ENCODE data around the gene WDR90. TPM values are rescaled to one million over a fixed set of nuclear protein-coding genes. Genes with fewer than 3 reads are reported as not detected.

WDR90 gene
- total RNA-seq, 4 donors from 2014 or later: 2.9 to 9.8 (median 6.5) TPM

DNA sequence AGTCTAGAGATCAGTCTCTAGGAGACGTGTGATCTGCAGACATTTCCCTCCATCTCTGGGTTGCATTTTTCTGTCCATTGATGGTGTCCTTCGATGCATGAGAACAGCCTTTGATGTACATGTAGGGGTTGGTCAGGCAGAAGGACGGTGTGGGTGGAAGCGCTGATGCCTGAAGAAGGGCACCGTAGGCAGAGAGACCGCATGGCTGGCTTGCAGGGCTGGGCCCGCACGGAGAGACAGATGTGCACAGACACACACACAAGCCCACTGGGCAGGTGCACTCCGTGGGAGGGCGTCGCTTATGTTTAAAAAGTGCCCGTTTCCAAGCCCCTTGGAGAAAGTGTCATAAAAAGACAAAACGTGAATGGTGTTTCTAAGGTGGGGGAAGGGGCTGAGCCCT is 34.0 kb upstream of the WDR90 start:
- Histone ChIP-seq H3K36me3 (no peaks in the 10 kb centered on the region), H3K9me3 (no peaks in the 10 kb centered on the region), H3K4me1 (peaks cover under 1 to 6% of the 10 kb centered on the region in 2 donors), H3K4me3 (no peak overlapping the region), H3K27ac (no peak overlapping the region), H3K27me3 (no peaks in the 10 kb centered on the region)
- DNase-seq (no peak), ATAC-seq (no peak)
- in situ Hi-C loops (cut with MboI; ENCODE audit: low sequenced_read_pairs in 4 of 4) (no loop called here), intact Hi-C loops (cut with DNase I; ENCODE audit: low total_unique reads) (no loop called here)
- no peak for TF ChIP-seq POLR2A (IDR thresholded peaks at IDR 0.05)
- TF ChIP-seq, protein P1, sequence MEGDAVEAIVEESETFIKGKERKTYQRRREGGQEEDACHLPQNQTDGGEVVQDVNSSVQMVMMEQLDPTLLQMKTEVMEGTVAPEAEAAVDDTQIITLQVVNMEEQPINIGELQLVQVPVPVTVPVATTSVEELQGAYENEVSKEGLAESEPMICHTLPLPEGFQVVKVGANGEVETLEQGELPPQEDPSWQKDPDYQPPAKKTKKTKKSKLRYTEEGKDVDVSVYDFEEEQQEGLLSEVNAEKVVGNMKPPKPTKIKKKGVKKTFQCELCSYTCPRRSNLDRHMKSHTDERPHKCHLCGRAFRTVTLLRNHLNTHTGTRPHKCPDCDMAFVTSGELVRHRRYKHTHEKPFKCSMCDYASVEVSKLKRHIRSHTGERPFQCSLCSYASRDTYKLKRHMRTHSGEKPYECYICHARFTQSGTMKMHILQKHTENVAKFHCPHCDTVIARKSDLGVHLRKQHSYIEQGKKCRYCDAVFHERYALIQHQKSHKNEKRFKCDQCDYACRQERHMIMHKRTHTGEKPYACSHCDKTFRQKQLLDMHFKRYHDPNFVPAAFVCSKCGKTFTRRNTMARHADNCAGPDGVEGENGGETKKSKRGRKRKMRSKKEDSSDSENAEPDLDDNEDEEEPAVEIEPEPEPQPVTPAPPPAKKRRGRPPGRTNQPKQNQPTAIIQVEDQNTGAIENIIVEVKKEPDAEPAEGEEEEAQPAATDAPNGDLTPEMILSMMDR (IDR thresholded peaks at IDR 0.05 in 4 of 5, conservative IDR thresholded peaks at IDR 0.05 in 1 of 5): no peak

DNA sequence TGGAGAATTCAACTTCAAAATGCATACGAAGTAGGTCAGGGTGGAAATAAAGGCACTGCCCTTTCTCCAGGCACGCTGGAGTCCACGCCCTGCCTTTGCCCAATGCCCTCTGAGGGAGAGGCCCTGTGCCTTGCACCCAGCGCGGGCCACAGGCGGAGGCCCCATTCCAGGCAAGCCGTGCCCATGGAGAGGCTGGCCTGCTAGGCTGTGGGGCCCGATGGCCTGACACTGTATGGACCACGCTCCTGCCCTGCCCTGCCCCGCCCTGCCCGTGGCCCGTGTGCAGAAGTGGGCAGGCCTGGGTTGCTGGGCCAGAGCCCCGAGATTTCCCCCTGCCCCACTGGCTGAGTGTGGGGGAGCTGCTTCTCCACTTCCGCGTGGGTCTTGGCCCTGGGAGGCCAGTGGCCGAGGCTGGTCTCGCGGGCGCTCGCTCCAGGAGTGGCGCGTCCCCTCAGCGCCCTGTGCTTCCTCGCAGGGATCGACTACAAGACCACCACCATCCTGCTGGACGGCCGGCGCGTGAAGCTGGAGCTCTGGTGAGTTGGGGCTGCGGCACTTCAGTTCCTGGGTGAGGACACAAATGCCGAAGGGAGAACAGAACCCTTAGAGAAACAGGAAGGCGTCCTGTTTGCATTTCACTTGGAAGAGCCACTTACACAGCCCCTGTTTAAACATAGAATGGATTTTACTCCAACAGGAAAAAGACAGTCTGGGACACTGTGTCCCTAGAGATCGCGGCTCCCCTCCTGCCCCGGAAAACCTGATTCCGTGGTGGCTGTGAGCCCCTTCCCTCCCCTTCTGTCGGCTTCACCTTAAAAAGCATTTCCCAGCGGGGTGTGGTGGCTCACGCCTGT is 32.2 kb upstream of the WDR90 start:
- TF ChIP-seq, protein P1 (IDR thresholded peaks at IDR 0.05 in 4 of 5, conservative IDR thresholded peaks at IDR 0.05 in 1 of 5): no peak
- no peak for TF ChIP-seq POLR2A (IDR thresholded peaks at IDR 0.05)
- no peak overlapping the region for H3K4me3 ChIP-seq
- no peaks in the 10 kb centered on the region for H3K9me3 ChIP-seq
- no peaks in the 10 kb centered on the region for H3K27me3 ChIP-seq
- no peak overlapping the region for H3K27ac ChIP-seq
- H3K4me1 ChIP-seq: no peaks in the 10 kb centered on the region
- DNase-seq: no peak
- no peak for ATAC-seq
- H3K36me3 ChIP-seq: no peaks in the 10 kb centered on the region
- intact Hi-C loops (cut with DNase I; ENCODE audit: low total_unique reads): no loop called here
- in situ Hi-C loops (cut with MboI; ENCODE audit: low sequenced_read_pairs in 4 of 4): no loop called here

GRCh38 chr16:617855-618254 is 31.3 kb upstream of the WDR90 start:
- no peaks in the 10 kb centered on the region for H3K36me3 ChIP-seq
- DNase-seq (no peak), ATAC-seq (no peak)
- H3K27me3 ChIP-seq: no peaks in the 10 kb centered on the region
- no peak overlapping the region for H3K27ac ChIP-seq
- intact Hi-C loops (cut with DNase I; ENCODE audit: low total_unique reads) (no loop called here), in situ Hi-C loops (cut with MboI; ENCODE audit: low sequenced_read_pairs in 4 of 4) (no loop called here)
- H3K4me3 ChIP-seq: no peak overlapping the region
- TF ChIP-seq, protein P1 (IDR thresholded peaks at IDR 0.05 in 4 of 5, conservative IDR thresholded peaks at IDR 0.05 in 1 of 5): no peak
- TF ChIP-seq POLR2A (IDR thresholded peaks at IDR 0.05): no peak
- no peaks in the 10 kb centered on the region for H3K4me1 ChIP-seq
- no peaks in the 10 kb centered on the region for H3K9me3 ChIP-seq

DNA sequence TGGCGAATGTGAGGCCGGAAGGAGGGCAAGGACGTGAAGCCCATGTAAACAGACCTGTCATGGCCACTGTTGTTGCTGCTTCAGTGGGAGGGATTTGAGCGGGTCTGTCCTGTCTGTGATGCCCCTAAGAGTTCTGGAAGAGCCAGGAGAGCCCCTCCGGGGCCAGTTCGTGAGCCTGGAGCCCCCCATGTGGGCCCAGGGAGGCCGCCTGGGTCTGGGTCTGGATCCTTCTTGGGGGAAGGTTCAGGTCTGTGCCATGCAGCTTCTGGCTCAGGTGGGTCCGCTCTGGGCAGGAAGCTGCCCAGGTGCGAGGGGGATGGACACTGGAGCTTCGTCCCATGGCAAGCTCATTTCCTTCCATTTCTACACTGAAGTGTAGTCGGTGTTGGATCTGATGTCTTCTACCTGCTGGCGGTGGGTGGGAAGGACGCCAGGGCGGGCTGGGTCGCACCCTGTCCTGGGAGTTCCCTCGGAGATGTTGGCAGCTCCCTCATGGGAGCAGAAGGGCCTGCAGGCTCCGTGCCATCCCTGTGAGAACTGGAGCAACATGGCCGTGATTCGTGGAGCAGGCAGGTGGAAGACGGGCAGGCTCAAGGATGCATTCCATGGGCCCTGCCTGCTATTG is 29.6 kb upstream of the WDR90 start:
- H3K27ac ChIP-seq: no peak overlapping the region
- no peaks in the 10 kb centered on the region for H3K27me3 ChIP-seq
- ATAC-seq (no peak), DNase-seq (no peak)
- H3K4me3 ChIP-seq: no peak overlapping the region
- no peaks in the 10 kb centered on the region for H3K9me3 ChIP-seq
- intact Hi-C loops (cut with DNase I; ENCODE audit: low total_unique reads): no loop called here
- in situ Hi-C loops (cut with MboI; ENCODE audit: low sequenced_read_pairs in 4 of 4): no loop called here
- TF ChIP-seq, protein P1 (IDR thresholded peaks at IDR 0.05 in 4 of 5, conservative IDR thresholded peaks at IDR 0.05 in 1 of 5): no peak
- no peak for TF ChIP-seq POLR2A (IDR thresholded peaks at IDR 0.05)
- H3K4me1 ChIP-seq: no peaks in the 10 kb centered on the region
- no peaks in the 10 kb centered on the region for H3K36me3 ChIP-seq
